SH-SY5Y (cell line): ENCODE data around the gene SPAG17.

Experiments
- GATA2 ChIP-seq: IDR thresholded peaks from 2 replicates; pipeline ENCODE4 v1.6.1; 2011; ENCODE audit warnings: mild to moderate bottlenecking, low read depth, low read length
- GATA3 ChIP-seq: IDR thresholded peaks from 2 replicates; pipeline ENCODE4 v1.6.1; 2011; ENCODE audit warnings: low read depth, mild to moderate bottlenecking, low read length, moderate library complexity

SPAG17 gene

DNA sequence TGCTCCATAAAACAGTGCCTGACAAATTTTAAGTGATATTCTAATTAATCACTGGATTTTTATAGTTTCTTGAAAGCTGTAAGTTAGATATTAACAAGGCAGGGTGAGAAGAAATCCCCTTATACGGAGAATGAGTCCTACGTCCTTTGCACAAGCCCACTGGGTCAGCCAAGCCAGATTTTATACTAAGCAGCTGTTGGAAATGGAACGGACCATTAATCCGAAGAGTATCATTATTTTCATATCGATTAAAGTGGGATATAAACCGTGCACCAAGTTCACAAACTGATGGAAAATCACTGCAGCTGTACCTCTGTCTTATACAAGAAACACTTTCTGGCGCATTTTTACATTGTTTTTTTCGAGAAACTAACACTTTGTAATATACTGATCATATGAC lies 35.2 kb downstream of the SPAG17 start:
- TF ChIP-seq GATA2 = no peak
- TF ChIP-seq GATA3 = no peak

DNA sequence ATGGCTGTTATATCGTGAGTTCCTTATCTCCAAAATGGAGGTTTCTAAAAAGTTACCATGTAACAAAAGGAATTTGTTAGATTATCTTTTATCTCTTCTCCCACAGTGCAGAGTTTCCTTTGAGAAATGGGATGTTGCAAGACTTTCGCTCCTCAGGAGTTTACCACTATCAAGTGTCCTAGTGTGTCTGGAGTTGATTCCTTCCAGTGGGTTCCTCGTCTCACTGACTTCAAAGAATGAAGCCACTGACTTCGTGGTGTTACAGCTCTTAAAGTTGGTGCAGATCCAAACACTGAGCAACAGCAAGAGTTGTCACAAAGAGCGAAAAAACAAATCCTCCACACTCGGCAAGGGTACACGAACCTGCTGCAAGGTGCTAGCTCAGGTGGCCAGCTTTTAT lies 37.0 kb downstream of the SPAG17 start:
- TF ChIP-seq GATA3 (no peak), GATA2 (no peak)

DNA sequence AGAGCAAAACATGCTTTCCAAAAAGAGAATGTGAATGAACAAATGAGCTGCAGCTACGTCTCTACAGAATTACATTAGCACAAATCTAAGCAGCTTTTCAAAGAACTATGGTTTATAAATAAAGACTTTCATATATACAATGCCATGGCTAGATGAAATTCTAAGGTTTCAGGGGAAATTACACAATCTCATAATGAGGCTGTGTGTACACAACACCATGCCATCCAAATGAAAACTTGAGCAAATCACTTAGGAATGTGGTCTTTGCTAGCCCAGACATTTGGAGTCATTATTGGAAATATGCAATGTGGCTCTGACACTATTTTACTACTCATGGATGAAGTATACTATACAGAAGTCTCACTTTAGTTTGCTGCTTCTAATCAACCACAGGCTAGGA lies 37.5 kb downstream of the SPAG17 start:
- TF ChIP-seq GATA2 (no peak), GATA3 (no peak)

DNA sequence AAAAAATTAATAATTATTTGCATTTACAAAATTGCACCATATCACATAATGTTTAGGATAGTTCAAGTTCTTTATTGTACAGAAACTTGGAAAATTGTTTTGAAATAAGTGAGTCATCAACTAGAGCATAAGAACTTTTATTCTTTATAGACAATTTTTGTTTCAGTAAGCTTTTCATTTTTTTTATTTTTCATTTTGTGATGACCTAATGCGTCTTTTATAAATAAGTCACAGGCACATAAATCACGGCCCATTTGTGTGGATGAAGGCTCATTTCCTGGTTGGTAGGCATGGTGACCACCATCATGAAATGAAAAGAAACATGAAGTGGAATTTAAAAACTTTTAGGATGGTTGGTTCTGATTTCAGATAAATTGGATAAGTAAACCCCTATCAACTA lies 39.3 kb downstream of the SPAG17 start:
- no peak for TF ChIP-seq GATA3
- TF ChIP-seq GATA2 = no peak

DNA sequence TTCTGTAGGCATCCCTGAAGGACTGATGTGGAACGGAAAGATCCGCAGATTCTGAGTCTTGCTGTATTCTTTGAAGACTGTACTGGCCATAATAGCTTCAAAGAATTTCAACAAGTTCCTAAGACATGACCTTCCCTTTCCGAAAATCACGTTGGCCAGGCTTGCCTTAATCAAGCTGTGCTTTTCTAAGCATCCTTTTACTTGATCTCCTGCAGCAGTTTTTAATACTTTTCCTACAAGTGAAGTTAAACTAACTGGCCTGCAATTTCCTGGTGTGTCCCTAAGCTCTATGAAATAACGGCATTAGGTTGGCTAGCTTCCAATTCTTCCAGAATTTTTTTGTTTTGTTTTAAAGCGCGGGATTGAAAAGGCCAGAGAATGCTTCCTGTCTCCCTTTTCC lies 40.3 kb downstream of the SPAG17 start:
- TF ChIP-seq GATA2 = no peak
- TF ChIP-seq GATA3 = no peak

DNA sequence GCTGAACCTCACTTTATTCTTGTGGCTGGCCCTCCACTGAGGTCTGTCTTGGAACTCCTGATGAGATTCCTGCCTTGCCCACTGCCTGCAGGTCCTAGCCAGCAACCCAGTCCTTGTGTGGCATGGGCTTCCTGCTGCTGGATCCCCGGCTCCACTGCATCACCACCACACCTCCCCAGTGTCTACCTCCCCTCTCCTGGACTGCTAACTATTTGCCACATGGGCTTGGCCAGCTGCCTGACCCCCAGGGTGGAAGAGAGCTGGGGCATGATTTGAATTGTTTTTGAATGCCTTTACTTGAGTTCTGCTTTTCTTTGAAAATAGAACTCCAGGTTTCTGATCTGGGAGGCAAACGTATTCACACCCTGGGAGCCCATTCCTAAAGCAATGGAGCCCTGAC lies 41.2 kb downstream of the SPAG17 start:
- TF ChIP-seq GATA3 (no peak), GATA2 (no peak)

DNA sequence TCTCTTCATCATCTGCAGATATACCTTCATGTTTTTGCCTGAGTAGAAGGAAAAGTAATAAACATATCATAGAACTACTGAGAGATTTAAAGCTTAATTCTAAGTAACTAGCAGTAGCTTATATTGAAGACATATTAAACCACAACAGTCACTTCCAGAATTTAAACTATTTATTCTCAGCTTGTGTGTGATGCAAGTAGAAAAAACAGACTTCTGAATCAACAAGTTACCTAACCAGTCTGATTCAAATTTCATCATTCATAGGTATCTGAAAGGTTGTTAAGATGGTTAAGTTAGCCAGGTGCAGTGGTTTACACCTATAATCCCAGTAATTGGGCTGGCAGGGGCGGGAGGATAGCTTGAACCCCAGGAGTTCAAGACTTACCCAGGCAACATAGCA lies 41.9 kb downstream of the SPAG17 start:
- TF ChIP-seq GATA3 (no peak), GATA2 (no peak)

DNA sequence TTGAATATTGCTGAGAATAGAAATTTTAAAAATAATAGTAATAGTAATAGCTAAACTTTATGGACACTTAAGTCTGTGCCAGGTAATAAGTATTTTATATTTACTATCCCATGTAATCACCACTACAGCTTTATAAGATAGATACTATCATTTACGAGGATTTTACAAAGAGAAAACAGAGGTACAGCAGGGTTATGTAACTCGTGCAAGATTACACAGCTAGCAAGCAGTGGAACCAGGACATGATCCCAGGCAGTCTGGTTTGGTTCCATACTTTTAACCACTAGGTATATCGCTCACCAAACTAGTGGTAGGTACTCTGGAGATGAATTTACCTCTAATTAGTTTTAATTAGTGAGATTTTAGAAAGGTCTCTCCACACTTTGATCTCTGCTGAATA lies 42.5 kb downstream of the SPAG17 start:
- no peak for TF ChIP-seq GATA3
- no peak for TF ChIP-seq GATA2

DNA sequence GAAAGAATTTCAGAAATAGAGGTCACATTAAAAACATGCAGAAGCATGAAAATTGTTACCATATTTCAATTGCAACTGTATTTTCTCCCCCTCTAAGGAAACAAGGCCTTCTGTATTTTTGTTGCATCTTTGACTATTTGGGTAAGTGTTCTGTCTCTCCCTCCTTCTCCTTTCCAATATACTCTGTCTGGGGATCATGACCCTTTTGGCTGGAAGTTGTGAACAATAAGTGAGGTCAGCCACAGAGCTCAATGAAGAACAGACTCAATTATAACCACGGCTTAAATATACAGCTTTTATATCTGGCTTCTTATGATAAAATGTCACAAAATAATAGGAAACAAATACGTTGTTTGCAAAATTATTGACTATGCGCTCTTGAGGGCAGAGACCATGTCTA lies 47.1 kb downstream of the SPAG17 start:
- TF ChIP-seq GATA3 = no peak
- no peak for TF ChIP-seq GATA2

DNA sequence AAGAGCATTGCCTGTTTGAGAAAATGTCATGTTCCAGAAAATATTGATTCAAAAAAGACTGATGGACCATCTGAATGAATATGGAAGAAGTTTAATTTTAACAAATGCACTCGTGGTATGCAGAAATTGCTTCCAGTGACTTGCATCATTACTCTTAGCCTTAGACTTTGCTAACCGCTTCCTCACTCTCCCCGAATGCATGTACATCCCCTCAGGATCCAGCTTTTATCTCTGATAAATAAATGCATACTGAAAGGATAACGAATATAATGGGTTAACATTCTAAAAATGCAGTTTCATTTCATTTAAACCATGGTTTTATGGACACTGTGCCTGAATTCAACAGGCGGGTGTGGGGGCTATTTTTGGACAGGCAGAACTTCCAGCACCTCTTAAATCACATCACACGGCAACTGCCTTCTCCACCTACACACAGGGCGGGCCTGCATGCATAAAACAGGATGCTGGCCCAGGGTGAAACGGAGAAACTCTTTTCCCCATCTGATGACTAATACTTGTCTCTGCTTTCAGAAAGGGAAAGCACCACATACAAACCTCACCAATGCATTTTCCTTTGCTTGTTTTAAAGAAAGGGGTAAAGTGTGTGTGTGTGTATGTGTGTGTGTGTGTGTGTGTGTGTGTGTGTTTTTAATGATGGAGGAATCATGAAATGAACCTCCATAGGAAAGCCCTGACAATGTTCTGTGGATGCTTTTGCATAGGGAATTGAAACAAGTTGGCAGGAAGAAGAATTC lies 48.7 kb downstream of the SPAG17 start:
- no peak for TF ChIP-seq GATA2
- no peak for TF ChIP-seq GATA3

DNA sequence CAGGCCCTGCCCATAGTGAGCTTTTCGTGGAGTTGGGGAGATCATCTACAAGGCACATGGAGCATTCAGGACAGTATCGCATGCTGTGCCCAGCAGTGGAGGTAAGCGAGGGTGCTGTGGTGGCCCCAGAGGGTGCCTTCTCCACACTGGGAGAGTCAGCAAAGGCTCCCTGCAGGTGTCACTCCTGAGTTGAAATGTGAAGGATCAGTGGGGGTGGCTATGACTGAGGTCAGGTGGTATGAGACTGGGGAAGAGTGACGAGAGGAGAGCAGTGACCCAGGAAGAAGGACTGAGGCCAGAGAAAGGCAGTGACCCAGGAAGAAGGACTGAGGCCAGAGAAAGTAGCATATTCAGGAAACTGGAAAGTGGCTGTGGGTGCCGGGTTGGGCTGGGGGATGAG lies 53.0 kb downstream of the SPAG17 start:
- TF ChIP-seq GATA2 = no peak
- TF ChIP-seq GATA3 = no peak

DNA sequence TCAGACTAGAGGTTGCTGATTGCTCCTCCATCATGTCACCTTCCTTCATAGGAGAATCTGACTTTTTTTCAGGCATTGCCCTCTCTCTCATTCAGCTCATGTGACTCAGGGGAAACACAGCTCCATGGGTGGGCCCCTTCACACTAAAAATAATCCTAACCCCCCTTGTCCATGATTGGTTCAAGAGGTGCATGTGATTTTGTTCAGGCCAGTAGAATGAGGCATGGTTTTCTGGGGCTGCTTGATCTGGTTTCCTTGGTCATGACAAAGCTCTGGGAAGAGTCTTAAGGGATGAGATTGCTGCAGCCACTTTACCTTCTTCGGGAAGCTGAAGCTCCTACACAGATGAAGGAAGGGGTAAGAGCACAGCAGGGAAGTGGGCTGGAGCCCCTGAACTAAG lies 56.3 kb downstream of the SPAG17 start:
- TF ChIP-seq GATA2 (no peak), GATA3 (no peak)

DNA sequence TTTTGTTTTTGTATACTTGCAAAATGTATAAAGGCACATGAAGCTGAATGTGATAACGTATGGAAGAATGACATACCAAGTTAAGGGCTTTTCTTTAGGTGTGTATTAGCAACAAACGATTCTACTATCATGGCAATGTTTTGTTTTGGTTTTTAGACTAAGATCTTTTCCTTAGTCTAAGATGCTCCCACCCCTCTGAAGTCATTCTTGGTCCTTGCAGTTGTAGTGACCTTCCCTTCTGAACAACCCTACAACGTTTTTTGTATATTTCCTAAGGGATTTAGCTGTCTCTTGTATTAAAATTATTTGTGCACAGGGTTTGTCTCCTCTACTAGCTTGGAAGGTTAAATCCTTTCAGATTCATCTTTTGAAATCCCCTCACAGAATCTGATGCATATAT lies 61.0 kb downstream of the SPAG17 start:
- no peak for TF ChIP-seq GATA3
- TF ChIP-seq GATA2 = no peak

DNA sequence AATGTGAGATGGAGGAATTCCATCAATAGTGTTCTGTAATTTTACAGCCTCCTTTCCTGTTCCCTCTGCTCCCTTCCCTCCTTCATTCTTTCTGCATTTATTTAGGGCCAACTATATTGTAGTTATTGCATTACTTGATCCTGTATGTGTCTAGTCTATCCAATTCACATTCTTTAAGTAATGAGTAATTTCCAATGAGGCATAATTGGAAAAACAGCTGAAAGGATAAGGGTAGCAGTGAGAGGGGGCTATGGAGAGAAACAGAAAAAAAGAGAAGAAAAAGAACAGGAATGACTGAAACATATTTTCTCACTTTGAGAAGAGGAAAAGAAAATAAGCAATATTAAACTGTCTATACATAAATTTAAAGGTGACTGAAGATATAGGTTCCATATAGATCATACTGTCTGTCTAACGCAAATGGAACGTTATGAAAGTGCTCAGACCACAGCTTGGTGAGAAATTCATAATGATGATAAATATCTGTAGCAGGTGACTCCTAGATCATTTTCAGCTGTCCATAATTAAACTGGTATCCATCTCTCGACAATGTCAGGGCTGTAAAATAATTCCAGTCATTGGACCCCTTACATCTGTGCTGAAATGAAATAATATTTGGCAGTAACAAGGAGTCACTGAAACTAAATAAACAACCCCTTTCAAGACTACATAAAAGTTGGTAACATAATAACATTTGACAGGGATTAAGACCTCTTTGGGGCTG lies 61.8 kb downstream of the SPAG17 start:
- no peak for TF ChIP-seq GATA3
- TF ChIP-seq GATA2 = no peak
